Erythroblast (primary cell): ENCODE measurements around the gene DLG2.

Experiments
- GATA1 ChIP-seq: IDR thresholded peaks from 2 replicates; pipeline ENCODE4 v1.6.1; 2011; ENCODE audit warnings: low read depth, mild to moderate bottlenecking, control low read depth, low read length, moderate library complexity
- POLR2A ChIP-seq: IDR thresholded peaks from 2 replicates; pipeline ENCODE4 v1.6.1; 2011; ENCODE audit warnings: mild to moderate bottlenecking, low read length

DNA sequence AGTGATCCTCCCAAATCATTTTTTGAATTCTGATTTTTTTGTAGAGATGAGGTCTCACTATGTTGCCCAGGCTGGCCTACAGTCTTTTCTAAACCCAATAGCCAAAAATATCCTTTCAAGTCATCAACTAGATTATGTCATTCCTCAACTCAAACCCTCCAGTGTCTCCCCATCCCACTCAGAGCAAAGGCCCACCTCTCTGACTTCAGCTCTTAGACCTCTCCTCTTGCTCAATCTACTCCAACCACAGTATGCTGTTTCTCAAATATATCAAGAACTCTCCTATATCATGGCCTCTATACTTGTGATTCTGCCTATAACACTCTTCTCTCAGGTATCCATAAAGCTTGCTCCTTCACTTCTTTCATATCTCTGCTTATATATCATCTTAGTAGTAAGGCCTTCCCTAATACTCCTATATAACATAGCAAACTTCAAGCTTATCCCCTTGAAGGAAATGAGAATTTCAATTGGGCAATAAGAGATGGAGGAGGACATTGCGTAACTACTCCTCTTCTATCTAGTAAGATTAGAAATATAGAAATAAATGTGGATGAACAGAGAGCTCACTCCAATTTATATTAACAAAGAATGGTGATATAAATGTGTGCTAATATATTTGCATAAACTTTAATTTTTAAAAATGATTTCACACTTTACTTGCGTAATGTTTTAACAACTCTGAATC is 24.5 kb downstream of the DLG2 start:
- no peak for TF ChIP-seq POLR2A
- TF ChIP-seq GATA1, result no peak
